ENCODE results near the gene HYLS1.

- TF ChIP-seq, protein P1, sequence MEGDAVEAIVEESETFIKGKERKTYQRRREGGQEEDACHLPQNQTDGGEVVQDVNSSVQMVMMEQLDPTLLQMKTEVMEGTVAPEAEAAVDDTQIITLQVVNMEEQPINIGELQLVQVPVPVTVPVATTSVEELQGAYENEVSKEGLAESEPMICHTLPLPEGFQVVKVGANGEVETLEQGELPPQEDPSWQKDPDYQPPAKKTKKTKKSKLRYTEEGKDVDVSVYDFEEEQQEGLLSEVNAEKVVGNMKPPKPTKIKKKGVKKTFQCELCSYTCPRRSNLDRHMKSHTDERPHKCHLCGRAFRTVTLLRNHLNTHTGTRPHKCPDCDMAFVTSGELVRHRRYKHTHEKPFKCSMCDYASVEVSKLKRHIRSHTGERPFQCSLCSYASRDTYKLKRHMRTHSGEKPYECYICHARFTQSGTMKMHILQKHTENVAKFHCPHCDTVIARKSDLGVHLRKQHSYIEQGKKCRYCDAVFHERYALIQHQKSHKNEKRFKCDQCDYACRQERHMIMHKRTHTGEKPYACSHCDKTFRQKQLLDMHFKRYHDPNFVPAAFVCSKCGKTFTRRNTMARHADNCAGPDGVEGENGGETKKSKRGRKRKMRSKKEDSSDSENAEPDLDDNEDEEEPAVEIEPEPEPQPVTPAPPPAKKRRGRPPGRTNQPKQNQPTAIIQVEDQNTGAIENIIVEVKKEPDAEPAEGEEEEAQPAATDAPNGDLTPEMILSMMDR (IDR thresholded peaks at IDR 0.05): no peak
- TF ChIP-seq POLR2A (IDR thresholded peaks at IDR 0.05): no peak
Measured at GRCh38 chr11:125929445-125930075, 42.1 kb downstream of the HYLS1 start.

Measured in body of pancreas (tissue), 4 donors.